K562 (cell line): Measurements from ENCODE around the gene PDK3. TPM values are rescaled to one million over a fixed set of nuclear protein-coding genes. Genes with fewer than 3 reads are reported as not detected.

Experiments used
- ATAC-seq: fragments of 200-7000 bp; cut with Tn5 transposase; 3 replicates; pipeline ENCODE4 v1.9.1; 2020; ENCODE audit warnings: moderate library complexity
- BruUV-seq: library from RNA; stranded (reverse); fragments of 400-500 nt; replicated peaks from 2 replicates; lab custom pipeline; 2021; lab: Mats Ljungman, UMichigan
- CTCF ChIA-PET: fragments of 300-600 bp; formaldehyde crosslinking; extraction: SDS; loops from one replicate; lab custom pipeline; 2021; ENCODE audit warnings: low intra/inter-chr PET ratio; lab: Yijun Ruan, JAX
- POLR2A ChIA-PET: fragments of 300-600, 350-650 bp; sonication (Branson Sonifier 250); formaldehyde crosslinking; extraction: SDS; loops from one replicate; lab custom pipeline; 2021; ENCODE audit warnings: antibody characterized with exemption, inconsistent platforms; lab: Yijun Ruan, JAX
- DNase-seq, 4 experiments: peaks; one replicate each; pipeline versions ENCODE4 v3.0.0 to v3.0.0-alpha.2; 2011 to 2018; ENCODE audit warnings: low spot score in 3 of 4, mixed read lengths in 3 of 4; ENCODE audit errors: extremely low read depth in 1 of 4
- FAIRE-seq: peaks from 2 replicates; lab custom pipeline; 2011; peaks lifted over from hg19 to GRCh38; lab: Jason Lieb, UNC
- H2AFZ ChIP-seq: 2 replicates; pipeline ENCODE4 v1.6.0; 2011; ENCODE audit warnings: low read depth, low read length, control low read depth, inconsistent platforms
- H3K27ac ChIP-seq: fragments of 200-600 bp; 3 replicates; pipeline ENCODE4 v1.8.0; 2011; ENCODE audit warnings: low read depth, mild to moderate bottlenecking, control low read depth, inconsistent platforms, low read length, moderate library complexity, mixed read lengths; ENCODE audit errors: extremely low read depth
- H3K27me3 ChIP-seq, 2 experiments: fragments of 300-600 bp in 1 of 2; 2 replicates in 1 of 2; 3 replicates in 1 of 2; pipeline versions ENCODE4 v1.6.0 to v1.8.0; 2011; ENCODE audit warnings: inconsistent platforms in 2 of 2, low read length in 2 of 2, mild to moderate bottlenecking in 1 of 2, mixed read lengths in 1 of 2, moderate library complexity in 1 of 2; ENCODE audit not compliant: control insufficient read depth in 2 of 2, insufficient read depth in 2 of 2
- H3K36me3 ChIP-seq: fragments of 300-600 bp; 3 replicates; pipeline ENCODE4 v1.8.0; 2011; ENCODE audit warnings: mild to moderate bottlenecking, low read length, inconsistent platforms; ENCODE audit not compliant: control insufficient read depth, insufficient read depth
- H3K4me1 ChIP-seq, 2 experiments: fragments of 200-600 bp in 1 of 2; replicated peaks in 1 of 2; 2 replicates in 1 of 2; 3 replicates in 1 of 2; pipeline versions ENCODE4 v1.5.1 to v1.8.0; 2011; ENCODE audit warnings: inconsistent platforms in 2 of 2, low read length in 2 of 2, mild to moderate bottlenecking in 1 of 2, mixed read lengths in 1 of 2, moderate library complexity in 1 of 2; ENCODE audit not compliant: control insufficient read depth in 2 of 2, insufficient read depth in 2 of 2
- H3K4me2 ChIP-seq: 2 replicates; pipeline ENCODE4 v1.6.1; 2011; ENCODE audit warnings: low read length, control low read depth, inconsistent platforms, mixed read lengths; ENCODE audit not compliant: insufficient read depth
- H3K4me3 ChIP-seq: fragments of 200-600 bp; sonication (generic), shearing (Covaris generic); 2 replicates; pipeline ENCODE4 v1.5.1; 2016; ENCODE audit warnings: control low read depth, inconsistent platforms
- H3K79me2 ChIP-seq: fragments of 200-600 bp; 3 replicates; pipeline ENCODE4 v1.8.0; 2011; ENCODE audit warnings: low read length, inconsistent platforms; ENCODE audit not compliant: control insufficient read depth, insufficient read depth
- H3K9ac ChIP-seq, 2 experiments: 2 replicates each; pipeline versions ENCODE4 v1.6.0 to v1.6.1; 2011; ENCODE audit warnings: low read depth in 2 of 2, low read length in 2 of 2, control low read depth in 1 of 2, inconsistent platforms in 1 of 2, mild to moderate bottlenecking in 1 of 2, mixed read lengths in 1 of 2; ENCODE audit not compliant: insufficient read depth in 1 of 2
- H3K9me1 ChIP-seq: one replicate; pipeline ENCODE4 v1.6.0; 2011; ENCODE audit warnings: inconsistent platforms, mild to moderate bottlenecking, low read length, moderate library complexity; ENCODE audit not compliant: control insufficient read depth, insufficient read depth
- H3K9me3 ChIP-seq: replicated peaks from 2 replicates; pipeline ENCODE4 v1.5.1; 2011; ENCODE audit warnings: low read depth, low read length, inconsistent platforms; ENCODE audit not compliant: control insufficient read depth, insufficient read depth
- H4K20me1 ChIP-seq: replicated peaks from 2 replicates; pipeline ENCODE4 v1.6.1; 2011; ENCODE audit warnings: low read length, inconsistent platforms, mixed read lengths; ENCODE audit not compliant: control insufficient read depth, insufficient read depth
- AFF1 ChIP-seq, 2 experiments: fragments of 450-650 bp; IDR thresholded peaks; 2 replicates each; pipeline ENCODE4 v1.6.1; 2018; ENCODE audit warnings: mild to moderate bottlenecking in 2 of 2, low read depth in 1 of 2; ENCODE audit not compliant: partially characterized antibody in 2 of 2
- ATF2 ChIP-seq: sonication (generic); formaldehyde crosslinking; IDR thresholded peaks from 2 replicates; pipeline ENCODE4 v1.8.1; 2022; ENCODE audit warnings: missing genetic modification reagents
- CSDE1 ChIP-seq, 2 experiments: fragments of 450-650 bp; IDR thresholded peaks; 2 replicates each; pipeline ENCODE4 v1.6.1; 2016; ENCODE audit warnings: mild to moderate bottlenecking in 1 of 2
- ELF1 ChIP-seq: fragments of 200-800 bp; sonication (Bioruptor generic); IDR thresholded peaks from 2 replicates; pipeline ENCODE4 v1.6.1; 2016; ENCODE audit warnings: missing genetic modification characterization, missing compliant biosample characterization
- GATAD2A ChIP-seq: fragments of 450-650 bp; IDR thresholded peaks from 2 replicates; pipeline ENCODE4 v1.6.1; 2017
- STAT5B ChIP-seq: fragments of 250-450 bp; sonication (Bioruptor Pico); IDR thresholded peaks from 2 replicates; pipeline ENCODE4 v1.8.0; 2021; ENCODE audit warnings: mild to moderate bottlenecking, inconsistent platforms
- TBL1XR1 ChIP-seq, 2 experiments: IDR thresholded peaks; 2 replicates each; pipeline ENCODE4 v1.6.1; 2012; ENCODE audit warnings: improper control_type of control experiment in 2 of 2, low read length in 2 of 2, mild to moderate bottlenecking in 1 of 2
- XRCC3 ChIP-seq: fragments of 450-650 bp; IDR thresholded peaks from 2 replicates; pipeline ENCODE4 v1.6.1; 2017; ENCODE audit warnings: mild to moderate bottlenecking, moderate library complexity
- ZNF280B ChIP-seq: fragments of 250-450 bp; sonication (Bioruptor Pico); IDR thresholded peaks from 2 replicates; pipeline ENCODE4 v1.5.1; 2021; ENCODE audit warnings: mild to moderate bottlenecking
- WGBS: fragments of 100-300 bp; shearing (Covaris generic); methylation state at CpG from one replicate; pipeline ENCODE4 v1.1.6; 2016; ENCODE audit warnings: low coverage, mixed read lengths; ENCODE audit not compliant: insufficient coverage; ENCODE audit errors: missing lambda C conversion rate; 5-methylcytosine and 5-hydroxymethylcytosine counted together
- in situ Hi-C: fragments of 300-500 bp; cut with MboI; formaldehyde crosslinking; loops from 4 replicates; pipeline ENCODE4 v1.15.0; 2018; ENCODE audit warnings: inconsistent platforms, mixed read lengths
- intact Hi-C: fragments of 100-400 bp; cut with micrococcal nuclease; formaldehyde crosslinking; loops from 2 replicates; pipeline ENCODE4 v1.14.2; 2022
- polyA plus RNA-seq, 8 experiments: library from polyadenylated mRNA; depleted of rRNA in 4 of 8; stranded (reverse) in 5 of 8; unstranded in 3 of 8; fragments of >200 nt; fragmentation: Nextera tagmentation in 2 of 8; fragmentation: Illumina TruSeq in 1 of 8; extraction: Ambion mirVana in 2 of 8; extraction: Trizol in 1 of 8; gene quantifications; 2 replicates each; pipeline versions ENCODE4 v1.2.1 to v1.2.3, GENCODE V29; 2011 to 2014; ENCODE audit warnings: inconsistent platforms in 1 of 8, missing spikeins in 1 of 8
- total RNA-seq, 7 experiments: library from RNA; depleted of rRNA in 6 of 7; stranded (reverse); fragments of >200 nt in 6 of 7; fragmentation: Illumina TruSeq in 2 of 7; extraction: Trizol in 2 of 7; gene quantifications; 2 replicates each; pipeline versions ENCODE4 v1.2.1 to v1.2.3, GENCODE V29; 2011 to 2021; ENCODE audit warnings: low replicate concordance in 1 of 7
- TF ChIP-seq, protein P1 (sequence below): fragments of 250-450 bp; sonication (Bioruptor Pico); IDR thresholded peaks from 2 replicates; pipeline ENCODE4 v1.4.0; 2020

Gene PDK3
- total and polyA plus RNA-seq, 9 of the 15 experiments (the other 6 are each of a cell fraction or from before 2014, with no cell fraction given) = 0.20 to 4.9 (median 0.95) TPM

GRCh38 chrX:24427747-24428019, 37.4 kb upstream of the PDK3 start (continued):
- TF ChIP-seq ZNF280B (CRISPR knock-in tag) (no peak), CSDE1 (IDR thresholded peaks at IDR 0.05) (no peak), TBL1XR1 (IDR thresholded peaks at IDR 0.05; ENCODE audit: low read length in 2 of 2) (no peak), STAT5B (no peak), ELF1 (tag) (no peak)
- TF ChIP-seq, protein P1, sequence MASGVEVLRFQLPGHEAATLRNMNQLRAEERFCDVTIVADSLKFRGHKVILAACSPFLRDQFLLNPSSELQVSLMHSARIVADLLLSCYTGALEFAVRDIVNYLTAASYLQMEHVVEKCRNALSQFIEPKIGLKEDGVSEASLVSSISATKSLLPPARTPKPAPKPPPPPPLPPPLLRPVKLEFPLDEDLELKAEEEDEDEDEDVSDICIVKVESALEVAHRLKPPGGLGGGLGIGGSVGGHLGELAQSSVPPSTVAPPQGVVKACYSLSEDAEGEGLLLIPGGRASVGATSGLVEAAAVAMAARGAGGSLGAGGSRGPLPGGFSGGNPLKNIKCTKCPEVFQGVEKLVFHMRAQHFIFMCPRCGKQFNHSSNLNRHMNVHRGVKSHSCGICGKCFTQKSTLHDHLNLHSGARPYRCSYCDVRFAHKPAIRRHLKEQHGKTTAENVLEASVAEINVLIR = no peak

GRCh38 chrX:24428516-24428915, 36.6 kb upstream of the PDK3 start:
- Histone ChIP-seq H3K79me2 (no peaks in the 10 kb centered on the region), H3K4me3 (no peak overlapping the region), H3K9ac (no peak overlapping the region), H3K9me3 (no peaks in the 10 kb centered on the region; the same call in 1 of the 2 replicates), H3K36me3 (no peaks in the 10 kb centered on the region), H3K27ac (no peak overlapping the region), H2AFZ (no peak overlapping the region), H3K4me1 (no peaks in the 10 kb centered on the region), H4K20me1 (no peaks in the 10 kb centered on the region), H3K27me3 (no peaks in the 10 kb centered on the region), H3K4me2 (no peak overlapping the region), H3K9me1 (no peaks in the 10 kb centered on the region)
- no peak for ATAC-seq
- intact Hi-C loops = no loop called here
- CTCF ChIA-PET = no interaction called here
- in situ Hi-C loops = no loop called here
- 0% methylated on average over 4 of the region's 4 CpGs for WGBS
- BruUV-seq = no TSS peak
- POLR2A ChIA-PET = interaction anchor here (0.9 kb wide), 1 partner anchor 8 kb away, joined by 3 read pairs; no protein-coding TSS in a partner anchor
- no peak for FAIRE-seq
- no peak for TF ChIP-seq AFF1 (IDR thresholded peaks at IDR 0.05; ENCODE audit: low read depth in 1 of 2, partially characterized antibody in 2 of 2)
- no peak for TF ChIP-seq GATAD2A
- no peak for TF ChIP-seq XRCC3
- TF ChIP-seq ATF2 (CRISPR knock-in tag) = no peak
- no peak for DNase-seq
